Measurements from ENCODE around the gene OR2A5.
"Not testable (repeated sequence)": the region's sequence is repeated elsewhere in the genome, so short reads cannot be mapped to it uniquely, and the experiment has no call there.

OR2A5 gene

GRCh38 chr7:144032985-144033709, 15.6 kb upstream of the OR2A5 start:
- DNase-seq (ENCODE audit: extremely low read depth in 1 of 2, low read depth in 1 of 2) = no peak

DNA sequence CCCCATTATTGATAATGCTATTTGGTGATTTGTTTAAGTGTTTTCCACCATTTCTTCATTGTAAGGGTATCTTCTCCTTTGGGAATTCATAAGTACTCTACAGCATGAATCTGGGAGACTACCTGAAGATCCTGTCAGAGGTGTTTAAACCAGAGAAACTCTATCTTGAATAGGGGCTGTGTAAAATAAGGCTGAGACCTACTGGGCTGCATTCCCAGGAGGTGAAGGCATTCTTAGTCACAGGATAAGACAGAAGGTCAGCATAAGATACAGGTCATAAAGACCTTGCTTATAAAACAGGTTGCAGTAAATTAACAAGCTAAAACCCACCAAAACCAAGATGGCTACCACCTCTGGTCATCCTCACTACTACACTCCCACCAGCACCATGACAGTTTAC, 13.4 kb upstream of the OR2A5 start:
- DNase-seq (ENCODE audit: extremely low read depth in 1 of 2, low read depth in 1 of 2) = no peak

DNA sequence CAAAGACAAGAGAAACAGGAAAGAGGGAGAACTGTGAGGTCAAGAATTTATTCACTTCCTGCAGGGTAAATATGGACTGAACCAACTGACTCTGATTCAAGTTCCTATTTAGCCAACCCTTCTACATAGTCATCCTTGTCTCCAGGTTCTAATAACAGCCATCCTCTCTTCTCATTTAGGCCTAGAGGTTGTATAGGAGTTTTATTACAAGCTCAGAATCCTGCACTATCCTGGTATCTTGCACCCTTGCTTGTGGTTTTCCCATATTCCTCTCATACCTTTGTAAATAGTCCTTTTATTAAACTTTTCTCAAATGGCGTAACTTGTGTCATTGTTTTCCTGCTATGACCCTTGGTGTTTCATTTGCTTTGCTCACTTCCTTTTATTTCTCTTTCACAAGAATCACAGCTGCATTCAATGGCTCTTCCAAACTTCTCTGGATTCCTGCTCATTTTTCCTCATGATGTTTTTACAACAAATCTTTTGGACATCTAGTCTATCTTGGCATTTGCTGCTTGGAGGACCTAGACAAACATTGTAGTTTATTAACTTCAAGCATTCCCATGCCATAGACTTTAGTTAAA, 12.4 kb upstream of the OR2A5 start:
- DNase-seq (ENCODE audit: extremely low read depth in 1 of 2, low read depth in 1 of 2) = no peak

DNA sequence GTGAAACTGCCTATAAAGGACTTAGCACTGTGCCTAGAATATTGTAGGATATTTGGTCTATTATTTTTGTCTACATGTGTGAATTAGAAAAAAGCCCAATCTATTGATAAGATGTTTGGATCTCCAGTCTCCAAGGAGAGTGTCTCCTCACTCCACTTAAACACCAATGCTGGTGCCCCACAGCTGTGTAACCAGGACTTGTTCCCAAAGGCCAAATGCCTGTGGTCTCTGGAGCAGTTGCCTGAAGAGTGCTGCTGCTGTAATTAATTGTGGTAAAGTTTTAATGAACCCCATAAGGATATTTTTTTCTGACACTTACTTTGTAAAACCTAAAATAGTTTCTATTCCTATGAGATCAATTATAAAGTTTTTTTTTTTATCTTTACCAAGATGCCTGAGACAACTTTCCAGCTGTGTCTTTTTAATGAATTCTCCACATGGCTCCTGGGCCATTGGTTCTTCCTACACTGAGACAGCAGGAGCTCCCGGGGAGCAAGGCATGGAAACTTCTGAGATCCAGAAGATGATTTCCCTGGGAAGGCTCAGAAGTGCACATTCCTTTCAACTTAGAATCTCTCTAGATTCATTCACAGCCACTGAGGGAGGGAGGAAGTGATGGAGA, 11.2 kb upstream of the OR2A5 start:
- DNase-seq (ENCODE audit: extremely low read depth in 1 of 2, low read depth in 1 of 2) = no peak

DNA sequence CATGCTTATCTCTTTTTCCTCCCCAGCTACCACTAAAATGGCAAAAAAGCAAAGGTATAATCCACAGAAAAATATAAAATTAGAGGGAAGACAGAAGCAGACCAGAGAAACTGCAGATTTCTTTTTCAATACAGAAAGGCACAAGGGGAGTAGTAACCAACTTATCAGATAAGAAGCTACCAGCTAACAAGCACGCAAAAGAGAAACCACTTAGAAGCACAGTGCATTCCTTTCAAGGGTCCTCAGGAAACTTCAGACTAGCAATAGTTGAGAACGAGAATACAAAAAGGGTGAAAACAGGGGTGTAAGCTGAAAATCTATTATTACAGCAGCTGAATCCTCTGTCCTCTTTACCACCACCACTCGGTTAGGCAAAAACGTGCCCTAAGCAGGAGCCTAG, 9.9 kb upstream of the OR2A5 start:
- DNase-seq (ENCODE audit: extremely low read depth in 1 of 2, low read depth in 1 of 2) = no peak

DNA sequence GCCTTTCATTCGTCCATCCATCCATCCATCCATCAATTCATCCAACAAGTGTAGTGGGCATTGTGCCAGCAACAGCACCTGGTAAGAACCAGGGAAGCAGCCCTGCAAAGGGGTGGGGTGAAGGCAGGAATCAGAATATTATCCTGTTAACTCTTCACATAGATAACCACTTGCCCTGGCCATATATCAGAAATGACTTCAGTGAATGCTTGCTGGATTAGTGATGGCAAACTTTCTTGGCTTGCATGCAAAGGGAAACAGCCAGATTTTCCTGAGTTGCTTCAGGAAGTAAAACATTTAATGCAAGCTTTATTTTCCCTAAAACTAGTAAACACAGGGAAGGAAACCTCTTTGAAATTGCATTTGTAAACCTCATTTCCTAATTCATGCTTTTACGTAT, 743 bp downstream of the OR2A5 start:
- DNase-seq (ENCODE audit: extremely low read depth in 1 of 2, low read depth in 1 of 2) = no peak

- DNase-seq (ENCODE audit: extremely low read depth in 1 of 2, low read depth in 1 of 2) = no peak
Measured at GRCh38 chr7:144050093-144050492, 1.3 kb downstream of the OR2A5 start.

- DNase-seq (ENCODE audit: extremely low read depth in 1 of 2, low read depth in 1 of 2) = not testable (repeated sequence)
Measured at GRCh38 chr7:144050884-144051283, 2.1 kb downstream of the OR2A5 start.

DNA sequence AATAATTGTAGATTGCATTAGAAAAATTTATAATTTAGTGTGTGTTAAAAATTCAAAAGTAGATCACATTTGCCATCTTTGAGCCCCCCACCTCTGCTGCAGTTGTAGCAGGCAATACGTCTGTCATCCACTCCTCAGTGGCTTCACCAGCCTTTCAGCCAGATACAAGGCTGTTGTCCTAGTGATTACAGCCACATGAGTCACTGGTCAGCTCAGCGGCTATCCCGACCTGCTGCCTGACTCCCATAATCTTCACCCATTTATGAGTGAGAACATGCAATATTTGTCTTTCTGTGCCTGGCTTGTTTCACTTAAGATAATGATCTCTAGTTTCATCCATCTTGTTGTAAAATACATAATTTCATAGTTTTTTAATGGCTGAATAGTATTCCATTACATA, 9.2 kb downstream of the OR2A5 start:
- DNase-seq (ENCODE audit: extremely low read depth in 1 of 2, low read depth in 1 of 2) = no peak

GRCh38 chr7:144063710-144064109, 15.0 kb downstream of the OR2A5 start:
- DNase-seq (ENCODE audit: extremely low read depth in 1 of 2, low read depth in 1 of 2) = no peak

- DNase-seq (ENCODE audit: extremely low read depth in 1 of 2, low read depth in 1 of 2) = no peak
Measured at GRCh38 chr7:144069511-144069910, 20.8 kb downstream of the OR2A5 start, which contains the start of gene OR2A25. Gene OR2A25 (plus strand): TSS chr7:144069811. CDS start chr7:144074220, 4,409 bp downstream.

- no peak for DNase-seq (ENCODE audit: extremely low read depth in 1 of 2, low read depth in 1 of 2)
Measured at GRCh38 chr7:144069953-144070352, 21.2 kb downstream of the OR2A5 start.

GRCh38 chr7:144074374-144074773, 25.6 kb downstream of the OR2A5 start:
- DNase-seq (ENCODE audit: extremely low read depth in 1 of 2, low read depth in 1 of 2) = no peak

DNA sequence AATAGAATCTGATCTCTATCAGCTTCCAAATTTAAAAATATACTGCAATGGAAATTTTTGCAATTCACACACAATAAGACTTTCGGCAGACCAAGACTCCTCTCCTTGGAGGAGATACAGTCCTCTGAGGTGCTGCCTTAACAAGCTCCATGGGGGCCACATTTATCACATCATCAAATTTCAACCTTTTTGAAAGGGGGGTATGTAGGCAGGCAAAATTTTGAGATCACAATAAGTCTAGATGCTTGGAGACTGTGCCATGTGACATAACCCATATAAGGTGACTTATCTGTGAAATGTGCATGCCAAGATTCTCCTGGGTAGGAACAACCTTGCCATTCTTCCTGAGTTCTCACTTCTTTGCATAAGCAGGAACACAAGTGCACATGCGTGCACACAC, 37.2 kb downstream of the OR2A5 start, which contains the start of gene OR2A12:
OR2A12 (plus strand) TSS at position 301 of the 400 bp plus-strand sequence. CDS start 8,830 bp downstream, outside the sequence.
- no peak for DNase-seq (ENCODE audit: extremely low read depth in 1 of 2, low read depth in 1 of 2)

DNA sequence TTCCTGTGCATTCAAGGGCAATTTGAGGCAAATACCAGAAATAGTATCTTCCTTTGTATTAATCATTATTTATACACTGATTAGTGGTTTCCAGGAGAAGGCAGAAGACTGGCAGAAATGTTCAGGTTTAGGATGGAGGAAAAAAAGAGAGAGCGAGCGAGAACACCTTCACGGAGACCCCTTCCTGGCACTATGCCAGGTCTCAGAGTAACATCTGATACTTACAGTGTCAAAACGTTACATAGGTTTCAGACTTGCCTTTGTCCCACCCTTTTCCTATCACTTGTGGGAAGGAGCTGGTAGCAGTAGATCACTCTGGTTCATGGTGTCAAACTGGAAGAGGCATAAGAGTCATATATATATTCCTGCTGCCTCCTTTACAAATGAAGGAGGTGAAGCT, 38.0 kb downstream of the OR2A5 start:
- no peak for DNase-seq (ENCODE audit: extremely low read depth in 1 of 2, low read depth in 1 of 2)

GRCh38 chr7:144087230-144087629, 38.5 kb downstream of the OR2A5 start:
- DNase-seq (ENCODE audit: extremely low read depth in 1 of 2, low read depth in 1 of 2) = no peak

- DNase-seq (ENCODE audit: extremely low read depth in 1 of 2, low read depth in 1 of 2) = no peak
Measured at GRCh38 chr7:144090667-144091066, 41.9 kb downstream of the OR2A5 start.

DNA sequence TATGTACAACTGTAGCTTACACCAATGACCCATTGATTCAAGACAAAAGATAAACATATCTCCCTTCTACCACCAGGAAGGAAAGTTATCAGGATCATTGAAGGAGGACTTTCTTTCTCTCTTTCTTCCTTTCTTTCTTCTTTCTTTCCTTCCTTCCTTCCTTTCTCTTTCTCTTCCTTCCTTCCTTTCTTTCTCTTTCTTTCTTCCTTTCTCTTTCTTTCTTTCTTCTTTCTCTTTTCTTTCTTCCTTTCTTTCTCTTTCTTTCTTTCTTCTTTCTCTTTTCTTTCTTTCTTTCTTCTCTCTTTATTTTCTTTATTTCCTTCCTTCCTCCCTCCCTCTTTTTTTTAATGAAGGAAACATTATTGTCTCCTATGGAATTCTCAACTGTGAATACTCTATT, 50.0 kb downstream of the OR2A5 start:
- no peak for DNase-seq (ENCODE audit: extremely low read depth in 1 of 2, low read depth in 1 of 2)

GRCh38 chr7:144100607-144101006, 51.9 kb downstream of the OR2A5 start:
- DNase-seq (ENCODE audit: extremely low read depth in 1 of 2, low read depth in 1 of 2) = no peak

GRCh38 chr7:144102041-144102440, 53.3 kb downstream of the OR2A5 start:
- DNase-seq (ENCODE audit: extremely low read depth in 1 of 2, low read depth in 1 of 2) = no peak

DNA sequence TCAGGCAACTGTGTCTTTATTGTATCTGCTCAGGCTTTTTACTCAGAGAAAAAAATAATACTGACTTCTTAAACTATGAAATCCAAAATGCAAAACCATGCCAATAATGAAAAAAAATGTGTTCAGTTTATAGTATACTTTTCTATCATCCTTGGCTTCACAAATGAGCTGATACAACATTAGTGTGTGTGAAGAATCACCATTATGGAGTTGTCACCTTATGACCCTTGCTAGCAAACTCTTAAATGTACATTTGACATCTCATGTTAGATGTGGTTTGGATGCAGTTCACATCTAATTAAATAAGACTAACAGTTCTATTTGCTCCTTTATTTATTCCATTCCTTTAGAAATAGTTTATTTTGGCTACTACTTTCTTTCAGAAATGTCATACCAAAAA, 56.5 kb downstream of the OR2A5 start:
- no peak for DNase-seq (ENCODE audit: extremely low read depth in 1 of 2, low read depth in 1 of 2)

All from stimulated activated CD8-positive, alpha-beta memory T cell treated with anti-CD3 and anti-CD28 coated beads, Interleukin-7, amount 100 ng/mL, for 48 hours (primary cell).